SKM-1 treated with dmso at 0.1 percent for 144 hours (cell line): ENCODE data around the gene ALDH8A1.

Experiments
- DNase-seq: peaks from one replicate; lab custom pipeline; 2025; ENCODE audit not compliant: unreplicated experiment; lab: John Stamatoyannopoulos, UW

ALDH8A1 gene

DNA sequence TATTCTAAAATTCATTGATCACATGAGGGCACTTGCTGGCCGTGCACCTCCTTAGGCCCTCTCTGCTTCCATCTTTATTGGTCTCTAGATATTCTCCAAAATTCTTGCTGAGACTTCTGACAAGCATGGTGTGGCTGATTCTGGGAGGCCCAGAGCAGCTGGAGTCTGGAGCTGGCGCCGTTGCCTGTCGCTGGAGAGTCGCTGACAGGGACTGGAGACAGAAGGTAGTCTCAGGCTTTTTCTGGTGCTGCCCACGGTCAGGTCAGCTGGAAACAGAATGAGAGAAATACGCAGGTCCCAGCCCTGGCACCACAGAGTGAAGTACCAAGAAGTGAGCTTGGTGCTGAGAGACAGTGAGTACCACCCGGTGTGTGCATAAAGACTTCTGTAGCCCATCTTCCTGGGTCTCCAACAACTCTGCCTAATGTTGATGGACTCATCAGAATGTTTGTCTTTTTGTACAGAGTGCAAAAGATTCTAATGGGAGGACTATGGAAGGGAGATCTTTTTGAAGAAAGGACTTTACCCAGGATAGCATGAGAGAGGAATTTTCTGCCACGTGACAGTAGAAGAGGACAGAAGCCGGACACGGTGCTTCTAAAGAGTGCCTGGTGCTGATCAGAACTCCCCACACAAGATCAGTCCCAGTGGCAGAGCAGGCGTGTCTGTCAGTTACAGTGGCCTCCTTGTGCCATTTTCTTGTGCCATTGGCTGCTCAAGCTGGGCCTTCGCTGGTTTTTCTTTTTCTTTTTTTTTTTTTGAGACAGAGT, 1.8 kb upstream of the ALDH8A1 start:
- DNase-seq: no peak

DNA sequence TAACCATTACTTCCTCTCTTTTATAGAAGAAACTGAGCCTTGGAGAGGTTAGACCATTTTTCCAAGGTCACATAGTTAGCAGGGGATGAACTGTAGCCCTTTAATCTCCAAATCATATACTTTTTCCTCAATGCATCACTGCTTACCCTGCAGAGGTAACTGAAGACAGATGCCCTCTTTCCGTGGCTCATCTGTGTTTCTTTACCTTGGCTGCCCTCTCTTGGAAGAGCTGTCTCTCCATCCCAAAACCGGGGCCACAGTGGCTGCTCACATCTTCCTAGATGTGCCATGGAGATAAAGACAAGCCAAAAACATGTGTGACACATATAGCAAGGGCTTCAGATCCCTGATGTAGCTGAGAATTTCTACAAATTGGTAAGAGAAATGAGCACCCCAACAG, 581 bp upstream of the ALDH8A1 start:
- no peak for DNase-seq

DNA sequence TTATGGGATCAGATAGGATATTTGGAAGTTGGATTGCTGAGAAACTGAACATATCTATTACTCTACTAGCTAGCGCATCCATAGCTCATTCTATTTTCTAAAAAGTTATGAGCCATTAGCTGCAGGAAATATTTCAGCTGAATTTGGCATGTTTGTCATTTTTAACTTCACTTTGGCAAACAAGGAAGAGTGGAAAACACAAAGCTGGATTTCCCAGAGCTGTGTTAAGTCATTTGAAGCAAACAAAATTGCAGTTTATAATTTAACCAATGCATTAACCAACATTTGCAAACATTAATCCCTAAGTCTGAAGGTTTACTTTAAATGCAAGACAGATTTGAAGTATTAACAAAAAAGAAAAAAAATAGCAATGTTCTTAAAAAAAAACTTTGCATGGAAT, 1.2 kb downstream of the ALDH8A1 start:
- DNase-seq: no peak

DNA sequence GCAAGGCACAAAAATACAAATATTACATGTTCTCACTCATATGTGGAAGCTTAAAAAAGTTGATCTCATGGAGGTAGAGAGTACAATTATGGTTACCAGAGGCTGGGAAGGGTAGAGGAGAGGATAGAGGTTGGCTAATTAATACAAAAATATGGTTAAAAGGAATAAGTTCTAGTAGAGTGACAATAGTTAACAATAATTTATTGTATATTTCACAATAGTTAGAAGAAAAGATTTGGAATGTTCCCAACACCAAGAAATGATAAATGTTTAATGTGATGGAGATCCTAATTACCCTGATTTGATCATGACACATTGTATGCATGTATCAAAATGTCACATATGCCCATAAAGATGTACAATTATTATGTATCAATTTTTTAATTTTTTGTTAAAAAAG, 1.8 kb downstream of the ALDH8A1 start:
- no peak for DNase-seq

DNA sequence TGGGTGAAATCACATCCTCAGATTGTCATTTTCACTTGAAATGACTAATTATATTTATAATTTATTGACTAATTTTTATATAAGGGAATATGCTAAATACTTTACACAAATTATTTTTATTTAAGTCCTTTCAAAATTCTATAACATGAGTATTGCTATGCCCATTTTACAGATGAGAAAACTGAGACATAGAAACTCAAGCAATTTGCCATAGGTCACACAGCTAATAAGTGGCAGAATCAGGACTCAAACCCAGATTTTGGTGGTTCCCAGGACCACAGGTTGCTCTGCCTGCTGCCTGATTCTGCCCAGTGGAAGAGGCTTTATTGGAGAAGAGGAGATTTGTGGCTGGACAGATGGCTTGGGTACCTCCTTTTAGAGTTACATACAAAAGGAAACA, 4.9 kb downstream of the ALDH8A1 start:
- no peak for DNase-seq

DNA sequence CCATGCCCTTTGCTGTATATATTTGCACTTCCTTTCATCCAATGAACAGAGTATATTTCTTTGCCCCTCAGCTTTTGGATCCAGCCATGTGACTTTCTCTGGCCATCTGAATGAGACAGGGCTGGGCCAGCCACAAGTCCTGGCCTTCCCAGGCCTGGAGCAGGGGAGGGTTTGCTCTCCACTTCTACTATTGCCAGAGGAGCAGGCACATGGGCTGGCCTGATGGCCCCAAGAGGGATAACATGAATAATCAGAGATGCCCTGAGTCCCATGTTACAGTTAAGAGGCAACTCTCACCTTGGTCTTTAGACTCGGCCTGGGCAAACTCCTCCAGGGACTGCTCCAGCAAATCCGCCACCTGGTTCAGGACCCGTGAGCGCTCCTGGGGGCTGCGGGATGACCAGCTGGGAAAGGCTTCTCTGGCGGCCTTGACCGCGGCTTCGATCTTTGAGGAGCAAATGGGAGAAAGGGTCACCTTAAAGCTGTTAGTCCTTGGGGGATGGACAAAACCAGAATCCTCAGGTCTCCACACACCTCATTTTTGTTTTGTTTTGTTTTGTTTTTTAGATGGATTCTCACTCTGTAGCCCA, 6.3 kb downstream of the ALDH8A1 start:
- no peak for DNase-seq

DNA sequence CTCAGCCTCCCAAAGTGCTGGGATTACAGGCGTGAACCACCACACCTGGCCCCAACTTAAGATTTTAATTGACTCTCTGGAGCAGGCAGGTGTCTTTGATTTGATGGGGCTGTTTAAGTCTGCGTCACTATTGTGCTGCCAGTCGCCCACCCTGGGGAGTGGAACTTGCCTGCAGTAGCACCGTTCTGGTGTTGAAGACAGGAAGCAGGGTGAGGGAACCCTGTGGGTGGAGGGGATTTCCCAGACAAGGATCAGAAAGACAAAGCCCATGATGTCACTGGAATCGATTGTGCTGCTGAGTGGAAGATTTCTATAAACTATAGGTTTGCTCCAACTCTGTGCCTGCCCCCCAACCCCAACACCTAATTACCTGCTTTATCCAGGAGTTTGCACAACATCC, 11.0 kb downstream of the ALDH8A1 start:
- DNase-seq: no peak

DNA sequence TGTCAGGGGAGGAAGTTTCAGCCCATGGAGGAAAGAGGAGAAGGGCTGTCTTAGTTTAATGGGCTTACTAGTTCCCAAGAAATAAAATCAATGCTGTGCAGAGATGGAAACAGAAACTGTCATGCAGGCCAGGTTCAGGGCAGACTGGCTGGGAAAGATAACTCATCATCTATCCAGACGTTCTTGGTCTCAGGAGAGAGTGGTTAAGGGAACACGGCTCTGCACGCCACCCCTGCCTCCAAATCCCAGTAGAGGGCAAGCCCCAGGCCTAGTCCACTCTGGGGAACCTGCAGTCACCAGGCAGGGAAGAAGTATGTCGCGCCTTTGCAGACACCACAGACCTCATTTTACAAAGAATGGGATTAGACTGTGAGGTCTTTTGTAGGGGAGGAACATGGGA, 12.5 kb downstream of the ALDH8A1 start:
- DNase-seq: no peak

DNA sequence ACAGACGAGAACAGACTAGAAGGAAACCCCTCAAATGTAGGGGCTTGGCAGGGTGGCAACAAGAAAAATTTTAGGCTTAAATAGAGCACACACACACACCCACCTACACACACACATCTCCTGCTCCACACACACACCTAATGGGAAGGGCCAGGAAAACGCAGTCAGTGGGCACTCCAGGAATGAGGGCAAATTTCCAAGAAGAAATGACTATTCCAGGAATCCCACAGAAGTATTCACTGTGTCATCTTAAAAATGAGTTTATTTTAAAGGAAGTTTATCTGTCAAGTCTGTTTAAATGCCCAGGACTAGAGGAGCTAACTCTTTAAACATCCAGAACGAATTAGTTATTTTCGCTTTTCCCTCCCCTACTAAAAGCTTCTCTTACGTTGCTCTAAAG, 13.0 kb downstream of the ALDH8A1 start:
- DNase-seq: no peak

DNA sequence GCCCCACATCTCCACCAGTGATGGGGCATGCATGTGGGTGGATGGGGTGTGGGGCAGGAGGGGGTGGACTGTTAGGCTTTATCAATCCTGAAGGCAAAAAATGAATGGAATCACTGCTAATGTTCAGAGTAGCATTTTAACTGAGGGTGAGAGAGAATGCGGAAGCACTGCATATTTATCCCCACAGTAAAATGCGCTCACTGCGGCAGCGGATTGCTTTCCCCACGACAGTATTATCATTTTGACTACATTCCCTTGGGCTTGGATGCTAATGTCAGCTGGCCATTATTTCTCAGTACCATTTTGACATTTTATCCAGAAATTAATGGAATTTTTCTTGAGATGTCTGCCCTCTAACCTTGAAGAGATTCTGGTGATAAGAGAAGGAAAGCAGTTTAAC, 13.4 kb downstream of the ALDH8A1 start:
- no peak for DNase-seq

DNA sequence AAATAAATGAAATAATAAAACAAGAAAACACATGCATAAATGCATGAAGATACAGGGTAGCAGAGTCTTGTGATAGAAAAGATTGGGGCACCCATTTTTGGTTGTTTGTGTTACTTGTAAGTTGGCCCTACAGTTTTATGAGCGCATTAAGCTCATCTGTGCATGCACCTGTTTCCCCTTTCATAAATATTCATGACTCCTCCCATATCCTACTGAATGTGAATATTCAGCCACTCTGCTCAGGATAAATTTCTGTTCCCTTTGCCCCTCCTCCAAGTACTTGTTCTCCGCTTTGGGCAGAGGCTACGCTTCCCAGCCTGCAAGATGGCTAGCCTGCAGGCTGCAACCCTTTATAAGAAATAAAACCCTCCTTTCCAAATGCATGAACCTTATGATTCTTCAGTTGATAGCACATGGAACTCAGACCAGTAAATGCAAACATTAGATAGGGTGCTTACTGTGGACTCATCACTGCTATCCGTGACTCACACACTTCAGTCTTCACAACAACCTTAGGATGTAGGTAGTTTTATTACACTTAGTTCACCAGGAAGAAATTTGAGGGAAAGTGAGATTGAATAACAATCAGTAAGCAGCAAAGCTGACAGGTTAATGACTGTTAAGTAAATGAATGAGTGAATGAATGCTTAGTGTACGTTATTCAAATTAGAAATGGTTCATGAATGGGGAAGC, 15.0 kb downstream of the ALDH8A1 start:
- DNase-seq: no peak

DNA sequence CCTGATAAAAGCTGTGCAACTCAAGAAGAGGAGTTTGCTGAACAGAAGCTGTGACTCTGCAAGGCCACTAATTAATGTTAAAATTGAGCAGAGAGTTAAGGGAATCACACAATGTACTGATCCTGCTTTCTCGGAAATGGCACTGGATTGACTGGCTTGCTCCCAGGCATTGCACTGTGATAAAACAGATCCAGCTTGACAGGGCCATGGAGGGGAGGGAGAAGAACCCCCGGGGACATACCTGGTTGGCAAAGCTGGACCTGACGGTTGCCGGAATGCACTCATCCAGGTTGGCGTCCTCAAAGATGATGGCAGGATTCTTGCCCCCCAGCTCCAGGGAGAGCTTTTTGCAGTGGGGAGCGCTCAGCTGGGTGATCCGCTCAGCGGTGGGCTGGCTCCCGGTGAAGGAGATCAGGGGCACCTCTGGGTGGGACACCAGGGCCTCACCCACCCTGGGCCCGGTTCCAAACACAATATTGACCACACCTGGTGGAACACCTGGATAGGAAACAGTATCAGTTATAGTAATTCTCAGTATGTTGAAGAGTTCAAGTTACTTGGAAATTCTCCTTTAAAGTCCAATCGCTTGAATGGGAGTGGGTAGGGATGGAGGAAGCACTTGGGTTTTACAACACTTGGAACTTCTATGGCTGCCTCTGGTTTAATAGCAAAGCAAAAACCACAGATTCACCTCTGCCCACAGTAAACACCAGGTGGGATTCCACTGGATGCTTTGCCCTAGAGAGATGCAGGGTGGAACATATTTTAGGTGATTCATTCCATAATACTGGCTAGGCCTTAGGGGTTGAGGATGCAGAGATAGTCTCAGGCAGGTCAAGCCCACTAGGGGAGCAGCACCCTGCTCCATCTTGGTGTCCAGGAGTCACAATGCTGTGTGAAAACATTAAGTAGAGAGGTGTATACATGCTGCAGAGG, 17.1 kb downstream of the ALDH8A1 start:
- DNase-seq: no peak

DNA sequence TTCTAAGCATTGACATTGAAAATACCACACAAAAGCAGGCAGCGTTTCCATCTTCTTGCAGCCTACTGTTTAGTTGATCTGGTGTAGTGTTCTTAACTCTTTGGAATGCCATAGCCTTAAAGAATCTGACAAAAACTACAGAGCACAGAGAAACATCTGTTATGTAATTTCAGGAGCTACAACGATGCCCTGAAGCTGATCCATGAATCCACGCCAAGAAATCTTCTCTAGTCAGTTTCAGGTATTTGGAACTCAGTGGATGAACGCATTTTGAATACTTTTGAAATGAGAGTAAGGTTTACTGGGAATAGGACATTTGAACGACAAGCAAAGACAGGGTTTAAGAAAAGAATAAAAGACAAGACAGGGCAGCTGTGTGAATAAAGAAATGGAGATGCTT, 17.8 kb downstream of the ALDH8A1 start:
- no peak for DNase-seq

DNA sequence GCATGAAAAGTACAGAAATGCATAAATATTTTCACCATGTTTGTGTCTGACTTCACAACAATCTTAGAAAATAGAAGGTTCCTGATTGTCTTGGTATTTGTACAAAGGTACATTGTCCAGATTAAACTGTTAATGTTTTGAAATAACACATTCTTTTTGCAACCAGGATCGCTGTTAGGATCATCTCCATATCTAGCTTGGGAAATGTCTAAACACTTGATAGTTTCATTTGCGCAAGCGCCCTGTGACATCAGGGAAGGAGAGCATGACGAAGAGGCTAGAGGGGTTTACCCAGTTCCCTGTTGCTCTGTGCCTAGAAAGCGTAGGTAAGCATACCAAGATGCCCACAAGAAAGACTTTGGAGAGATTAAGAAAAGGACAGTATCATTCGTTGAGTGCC, 19.4 kb downstream of the ALDH8A1 start:
- DNase-seq: no peak

DNA sequence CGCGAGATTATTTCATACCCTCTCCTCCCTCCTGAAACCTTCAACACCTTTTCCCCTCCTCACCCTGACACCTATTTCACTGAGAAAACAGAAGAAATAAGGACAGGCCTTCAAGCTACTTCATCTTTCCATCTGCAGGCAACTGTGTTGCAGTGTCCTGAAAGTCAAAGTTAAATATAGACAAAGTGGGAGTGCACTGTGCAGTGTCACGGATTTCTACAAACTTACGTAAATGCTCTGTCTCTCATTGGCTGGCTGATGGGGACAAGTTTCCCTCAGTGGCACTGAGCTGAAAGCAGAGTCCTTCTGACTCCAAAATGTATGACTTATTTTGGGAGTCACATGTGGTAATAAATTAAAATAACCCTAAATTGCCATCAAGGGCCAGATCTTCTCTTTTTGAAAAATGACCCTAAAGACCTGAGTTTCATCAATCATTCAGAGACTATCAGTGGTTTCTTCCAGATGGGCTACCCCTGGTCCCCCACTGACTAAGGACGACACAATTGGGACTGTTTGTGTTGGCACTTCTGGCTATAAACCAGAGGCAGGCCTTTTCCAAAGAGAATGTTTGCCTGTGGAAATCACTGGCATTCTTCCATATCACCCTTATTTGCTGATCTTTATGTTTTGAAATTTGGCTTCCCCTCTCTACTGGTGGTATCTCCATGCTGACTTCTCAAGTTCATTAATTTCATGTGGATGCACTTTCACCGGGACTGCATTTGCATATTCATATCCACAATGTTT, 21.6 kb downstream of the ALDH8A1 start:
- no peak for DNase-seq

DNA sequence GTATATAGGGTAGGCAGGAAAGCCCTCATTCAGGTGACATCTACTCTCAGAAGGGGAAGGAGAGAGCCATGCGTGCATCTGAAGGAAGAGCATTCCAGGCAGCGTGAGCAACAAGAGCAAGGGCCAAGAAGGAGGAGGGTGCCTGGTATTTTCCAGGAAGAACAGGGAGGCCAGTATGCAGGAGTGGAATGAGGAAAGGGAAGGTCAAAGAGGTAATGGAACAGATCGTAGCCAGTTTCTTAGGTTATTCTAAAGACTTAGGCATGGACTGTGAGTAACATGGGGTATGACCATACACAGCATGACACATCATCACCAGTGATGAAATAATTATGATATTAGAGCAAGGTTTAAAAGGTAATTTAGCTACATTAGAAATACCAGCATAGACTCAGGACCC, 24.1 kb downstream of the ALDH8A1 start:
- no peak for DNase-seq

DNA sequence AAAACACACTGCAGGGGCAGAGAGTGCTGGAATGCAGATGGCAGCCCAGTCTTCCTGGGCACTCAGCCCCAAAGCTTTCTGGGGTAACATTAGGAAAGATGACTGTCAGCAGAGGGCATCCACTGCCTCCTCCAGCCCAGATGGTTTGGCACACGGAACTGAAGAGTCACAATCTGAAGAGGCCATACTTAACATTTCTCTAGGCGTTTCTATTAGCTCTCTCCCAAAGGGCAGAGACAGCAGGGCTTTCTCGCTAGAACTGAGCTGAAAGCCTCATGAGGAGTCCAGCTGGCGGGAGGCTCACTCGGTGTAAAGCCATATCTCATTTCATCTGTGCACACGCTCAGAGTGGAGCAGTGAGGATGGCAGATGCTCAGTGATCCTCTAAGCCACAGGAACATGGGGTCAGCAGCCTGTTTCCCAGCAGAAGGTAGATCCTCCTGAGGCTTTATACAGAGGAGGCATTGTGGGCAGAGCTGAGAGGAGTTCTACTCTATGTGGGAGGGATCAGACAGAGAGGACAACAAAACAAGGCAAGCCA, 28.1 kb downstream of the ALDH8A1 start:
- no peak for DNase-seq

DNA sequence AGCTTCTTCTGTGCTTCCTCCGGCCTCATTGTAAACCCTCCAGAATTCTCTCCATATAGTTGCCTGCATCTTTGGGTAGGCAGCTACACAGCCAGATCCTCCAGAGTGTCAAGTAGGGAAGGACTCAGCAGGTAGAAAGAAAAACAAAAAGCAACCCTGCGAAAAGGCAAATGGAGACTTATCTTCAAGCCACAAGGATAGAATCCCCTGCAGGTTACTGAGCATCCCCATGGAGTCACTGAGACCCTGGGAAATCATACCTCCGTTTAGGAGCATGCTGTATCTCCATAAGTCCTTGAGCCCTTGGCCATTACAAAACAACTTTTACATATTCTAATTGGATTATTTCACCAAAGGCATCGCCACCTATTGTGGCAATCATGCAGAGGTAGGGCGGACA, 28.6 kb downstream of the ALDH8A1 start:
- DNase-seq: no peak

DNA sequence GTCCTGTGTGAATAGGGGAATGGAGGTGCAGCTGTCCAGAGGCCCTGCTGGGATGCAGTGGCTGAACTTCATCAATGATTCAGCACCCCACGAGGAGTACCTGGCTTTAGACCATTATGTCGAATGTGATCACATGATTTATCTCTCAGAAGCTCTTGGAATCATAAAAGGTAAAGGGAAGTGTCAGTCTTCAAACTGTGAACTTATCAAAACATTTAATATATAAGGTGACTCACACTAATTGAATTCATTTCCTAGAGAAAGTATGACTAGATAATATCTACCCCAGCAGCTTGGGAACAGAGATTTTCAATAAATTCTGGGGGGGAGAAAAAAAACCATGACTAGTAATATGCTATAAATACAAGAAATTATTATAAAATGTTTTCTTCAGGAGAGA, 29.5 kb downstream of the ALDH8A1 start:
- no peak for DNase-seq

DNA sequence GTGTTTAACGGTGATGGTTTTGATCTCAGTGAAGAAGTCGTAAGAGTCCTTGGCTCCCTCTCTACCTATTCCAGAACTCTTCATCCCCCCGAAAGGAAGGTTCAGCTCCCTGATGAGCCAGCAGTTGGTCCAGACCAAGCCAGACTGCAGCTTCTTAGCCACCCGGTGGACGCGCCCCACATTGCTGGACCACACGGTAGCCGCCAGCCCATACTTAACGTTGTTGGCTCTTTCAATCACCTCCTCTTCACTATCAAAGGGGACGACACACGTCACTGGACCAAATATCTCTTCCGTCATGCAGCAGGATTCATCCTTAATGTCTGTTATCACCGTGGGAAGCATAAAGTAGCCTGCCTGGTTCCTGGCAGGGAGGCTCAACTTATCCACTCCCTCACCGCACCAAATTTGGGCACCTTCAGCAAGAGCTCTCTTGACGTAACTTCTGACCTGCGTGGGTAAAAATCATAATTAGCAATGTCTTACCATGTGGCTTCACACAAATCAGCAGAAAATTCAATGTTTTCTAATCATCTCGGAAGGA, 31.4 kb downstream of the ALDH8A1 start:
- no peak for DNase-seq
